Embryonic facial prominence (tissue), 1 donor: Measurements from ENCODE around the gene RASGRP4.

Experiments
- DNase-seq: peaks from one replicate; pipeline ENCODE4 v3.0.0-alpha.2; 2016; ENCODE audit errors: extremely low spot score

The RASGRP4 gene

GRCh38 chr19:38389101-38389925, 36.7 kb downstream of the RASGRP4 start:
- DNase-seq, result no peak

- no peak for DNase-seq
These were observed 37.5 kb downstream of the RASGRP4 start, which contains the start of gene SPRED3 for GRCh38 chr19:38388349-38389100. TSS of gene SPRED3 (plus strand) at chr19:38388697. CDS start at chr19:38390303, 1,606 bp downstream.

GRCh38 chr19:38387550-38388348, 38.3 kb downstream of the RASGRP4 start, which contains the start of gene GGN:
TSS of gene GGN (minus strand) at chr19:38388034. CDS start at chr19:38387261, 773 bp downstream.
- DNase-seq, result no peak

GRCh38 chr19:38386971-38387549, 39.0 kb downstream of the RASGRP4 start:
- no peak for DNase-seq

GRCh38 chr19:38386300-38386970, 39.6 kb downstream of the RASGRP4 start:
- no peak for DNase-seq

GRCh38 chr19:38385804-38386257, 40.2 kb downstream of the RASGRP4 start:
- no peak for DNase-seq

- no peak for DNase-seq
These were observed 40.8 kb downstream of the RASGRP4 start for GRCh38 chr19:38385057-38385803.

GRCh38 chr19:38384209-38385027, 41.6 kb downstream of the RASGRP4 start:
- no peak for DNase-seq

GRCh38 chr19:38383743-38384142, 42.3 kb downstream of the RASGRP4 start:
- no peak for DNase-seq

GRCh38 chr19:38383184-38383583, 42.8 kb downstream of the RASGRP4 start:
- no peak for DNase-seq

- no peak for DNase-seq
These were observed 44.9 kb downstream of the RASGRP4 start for GRCh38 chr19:38381138-38381537.

- no peak for DNase-seq
These were observed 47.2 kb downstream of the RASGRP4 start for GRCh38 chr19:38378866-38379265.

- DNase-seq, result no peak
These were observed 49.0 kb downstream of the RASGRP4 start for GRCh38 chr19:38377052-38377451.

GRCh38 chr19:38376576-38376975, 49.4 kb downstream of the RASGRP4 start:
- DNase-seq, result no peak

- no peak for DNase-seq
These were observed 50.3 kb downstream of the RASGRP4 start for GRCh38 chr19:38375748-38376147.

GRCh38 chr19:38375098-38375493, 50.9 kb downstream of the RASGRP4 start:
- no peak for DNase-seq

GRCh38 chr19:38374332-38375097, 51.5 kb downstream of the RASGRP4 start, which contains the start of gene PSMD8:
TSS of gene PSMD8 (plus strand) at chr19:38374571. CDS start at chr19:38374602, 31 bp downstream.
- peak; percentile 96 for DNase-seq

- no peak for DNase-seq
These were observed 52.1 kb downstream of the RASGRP4 start for GRCh38 chr19:38373907-38374331.
